IPS DF 4.7 (cell line): ENCODE data around the gene UBTD1.
"Not testable (repeated sequence)": the region's sequence is repeated elsewhere in the genome, so short reads cannot be mapped to it uniquely, and the experiment has no call there.

ENCODE experiments used
- DNase-seq: peaks from one replicate; pipeline ENCODE4 v3.0.0-alpha.2; 2013; ENCODE audit warnings: low spot score; ENCODE audit errors: extremely low read depth

Gene UBTD1

DNA sequence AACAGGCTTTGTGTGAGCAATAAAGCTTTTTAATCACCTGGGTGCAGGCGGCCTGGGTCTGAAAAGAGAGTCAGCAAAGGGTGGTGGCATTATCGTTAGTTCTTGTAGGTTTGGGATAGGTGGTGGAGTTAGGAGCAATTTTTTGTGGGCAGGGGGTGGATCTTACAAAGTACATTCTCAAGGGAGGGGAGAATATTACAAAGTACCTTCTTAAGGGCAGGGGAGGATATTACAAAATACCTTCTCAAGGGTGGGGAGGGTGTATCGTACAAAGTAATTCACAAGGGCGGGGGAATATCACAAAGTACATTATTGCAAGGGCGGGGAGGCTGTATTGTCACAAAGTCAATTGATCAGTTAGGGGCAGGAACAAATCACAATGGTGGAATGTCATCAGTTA, 63.6 kb downstream of the UBTD1 start:
- DNase-seq, result not testable (repeated sequence)

DNA sequence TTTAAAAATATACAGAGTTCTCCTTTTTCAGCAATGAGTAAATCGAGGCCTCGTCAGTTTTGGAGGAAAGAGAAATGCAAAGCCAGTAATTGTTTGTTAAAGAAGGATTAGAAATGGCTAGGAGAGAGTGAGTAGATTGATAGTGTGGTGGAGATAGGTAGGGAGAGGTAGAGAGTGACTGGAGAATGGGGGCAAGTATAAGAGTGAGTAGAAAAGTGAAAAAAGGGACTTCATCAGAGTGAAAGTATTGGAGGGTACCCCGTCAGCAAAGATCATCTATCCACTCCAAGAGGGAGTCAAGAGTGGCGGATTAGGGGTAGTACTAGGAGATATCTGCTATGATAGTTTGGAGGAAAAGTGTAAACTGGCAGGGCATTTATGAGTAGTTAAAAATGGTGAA, 64.6 kb downstream of the UBTD1 start:
- no peak for DNase-seq

DNA sequence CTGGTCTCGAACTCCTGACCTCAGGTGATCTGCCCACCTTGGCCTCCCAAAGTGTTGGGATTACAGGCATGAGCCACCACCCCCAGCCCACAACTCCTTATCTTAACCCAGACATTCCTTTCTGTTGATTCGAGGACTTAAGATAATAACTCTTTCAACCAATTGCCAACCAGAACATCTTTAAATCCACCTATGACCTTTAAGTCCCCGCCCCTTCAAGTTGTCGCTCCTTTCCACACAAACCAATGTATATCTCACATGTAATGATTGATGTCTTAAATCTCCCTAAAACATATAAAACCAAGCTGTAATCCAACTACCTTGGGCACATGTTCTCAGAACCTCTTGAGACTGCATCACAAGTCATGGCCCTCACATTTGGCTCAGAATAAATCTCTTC, 66.1 kb downstream of the UBTD1 start:
- no peak for DNase-seq

DNA sequence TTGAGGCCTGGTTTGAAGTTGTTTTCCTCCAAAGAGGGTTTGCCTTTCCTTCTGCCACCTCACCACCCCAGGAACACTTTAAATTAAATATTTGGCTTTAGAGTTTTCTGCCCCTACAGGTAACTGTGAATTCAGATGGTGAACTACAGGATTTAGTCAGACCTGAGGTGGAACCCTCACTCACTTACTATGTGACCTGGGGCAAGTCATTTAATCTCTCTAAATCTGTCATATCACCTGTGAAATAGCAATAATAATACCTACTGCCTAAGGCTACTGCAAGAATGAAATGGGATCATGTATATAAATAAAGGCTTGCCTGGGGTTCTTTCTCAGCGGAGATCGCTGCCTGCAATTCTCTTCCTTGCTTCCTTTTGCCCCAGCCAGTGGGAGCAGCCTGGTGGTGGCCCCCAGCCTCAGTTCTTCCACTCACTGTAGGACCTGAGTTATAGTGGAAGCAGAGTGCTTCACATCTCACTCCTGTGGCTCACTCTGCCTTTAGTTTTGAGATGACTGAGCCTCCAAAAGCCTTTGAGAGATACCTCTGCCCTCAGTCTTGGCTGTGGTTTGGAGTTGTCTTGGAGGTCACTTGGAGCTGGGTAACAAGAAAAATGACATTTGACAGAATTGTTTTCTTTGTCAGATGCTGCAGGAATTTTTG, 67.7 kb downstream of the UBTD1 start:
- DNase-seq, result no peak

DNA sequence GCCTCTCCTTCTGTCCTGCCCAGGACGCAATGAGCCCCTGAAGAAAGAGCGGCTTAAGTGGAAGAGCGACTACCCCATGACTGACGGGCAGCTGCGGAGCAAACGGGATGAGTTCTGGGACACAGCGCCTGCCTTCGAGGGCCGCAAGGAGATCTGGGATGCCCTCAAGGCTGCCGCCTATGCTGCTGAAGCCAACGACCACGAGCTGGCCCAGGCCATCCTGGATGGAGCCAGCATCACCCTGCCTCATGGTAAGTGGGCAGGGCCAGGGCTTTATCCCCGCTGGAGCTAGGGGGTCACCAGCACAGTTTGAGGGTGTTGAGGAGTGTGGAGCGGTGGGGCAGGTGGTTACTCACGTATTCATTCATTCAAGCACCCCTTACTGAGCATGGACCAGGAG, 69.2 kb downstream of the UBTD1 start:
- DNase-seq, result no peak

DNA sequence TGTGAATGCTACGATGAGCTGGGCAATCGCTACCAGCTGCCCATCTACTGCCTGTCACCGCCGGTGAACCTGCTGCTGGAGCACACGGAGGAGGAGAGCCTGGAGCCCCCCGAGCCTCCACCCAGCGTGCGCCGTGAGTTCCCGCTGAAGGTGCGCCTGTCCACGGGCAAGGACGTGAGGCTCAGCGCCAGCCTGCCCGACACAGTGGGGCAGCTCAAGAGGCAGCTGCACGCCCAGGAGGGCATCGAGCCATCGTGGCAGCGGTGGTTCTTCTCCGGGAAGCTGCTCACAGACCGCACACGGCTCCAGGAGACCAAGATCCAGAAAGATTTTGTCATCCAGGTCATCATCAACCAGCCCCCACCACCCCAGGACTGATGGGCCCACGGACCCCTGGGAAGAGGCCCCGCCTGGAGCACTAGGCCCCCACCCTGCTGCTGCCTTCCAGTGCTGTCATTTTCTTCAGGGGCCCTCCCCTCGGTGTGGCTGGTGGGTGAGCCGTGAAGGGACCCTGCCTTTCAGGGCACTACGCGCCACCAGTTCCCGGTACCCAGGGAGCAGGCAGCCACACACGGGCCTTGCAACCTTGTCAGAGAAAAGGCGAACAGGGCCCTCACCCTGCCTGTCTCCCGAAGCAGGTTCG, 71.5 kb downstream of the UBTD1 start:
- DNase-seq, result no peak

DNA sequence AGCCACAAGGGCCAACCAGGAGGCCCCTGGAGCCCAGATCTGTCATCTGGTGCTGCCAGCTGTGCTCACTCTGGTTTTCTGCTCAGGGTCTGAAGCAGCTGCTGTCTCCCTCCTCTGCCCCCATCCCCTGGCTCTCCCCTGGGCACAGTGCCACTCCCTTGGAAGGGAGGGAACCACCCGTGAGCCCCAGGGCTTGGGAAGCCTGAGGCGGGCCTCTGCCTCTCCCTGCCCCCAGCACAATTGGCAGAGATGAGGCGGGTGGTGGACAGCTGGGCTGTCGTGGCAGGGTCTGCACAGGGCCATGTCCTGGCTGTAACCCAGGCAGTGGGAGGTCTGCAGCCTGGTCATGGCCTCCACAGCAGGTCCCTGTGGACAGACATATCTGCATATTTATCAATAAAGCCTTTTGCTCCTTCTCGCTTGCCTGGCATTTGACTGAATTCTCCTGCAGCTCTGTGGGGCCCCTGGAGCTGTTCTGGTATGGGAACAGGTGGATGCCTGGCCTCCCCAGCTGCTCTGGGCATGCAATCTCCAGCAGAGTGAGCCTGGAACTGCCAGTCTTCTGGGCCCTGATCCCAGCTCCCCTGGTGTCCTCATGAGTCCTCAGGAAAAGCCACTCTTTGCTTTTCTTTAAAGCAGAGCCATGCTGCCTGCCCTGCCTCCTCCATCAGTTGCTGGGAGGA, 72.2 kb downstream of the UBTD1 start:
- no peak for DNase-seq

DNA sequence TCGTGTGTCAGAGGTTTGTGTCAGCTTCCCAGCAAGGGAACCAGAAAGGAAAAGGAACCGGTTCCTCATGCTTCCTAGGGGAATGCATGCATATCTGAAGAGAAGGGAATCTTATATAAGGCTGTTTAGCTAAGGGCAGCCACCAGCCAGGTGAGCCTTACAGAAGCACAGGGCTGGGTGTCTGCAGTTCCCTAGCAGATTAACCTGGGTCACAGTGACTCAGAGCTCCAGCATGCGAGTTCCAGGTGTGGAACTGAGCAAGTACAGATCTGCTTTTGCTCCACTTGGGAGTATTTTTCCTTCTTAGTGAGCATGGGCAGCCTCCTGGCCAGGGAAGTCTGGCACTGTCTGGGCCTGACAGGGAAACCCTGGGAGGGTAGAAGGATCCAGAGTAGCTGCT, 72.9 kb downstream of the UBTD1 start:
- DNase-seq, result no peak

DNA sequence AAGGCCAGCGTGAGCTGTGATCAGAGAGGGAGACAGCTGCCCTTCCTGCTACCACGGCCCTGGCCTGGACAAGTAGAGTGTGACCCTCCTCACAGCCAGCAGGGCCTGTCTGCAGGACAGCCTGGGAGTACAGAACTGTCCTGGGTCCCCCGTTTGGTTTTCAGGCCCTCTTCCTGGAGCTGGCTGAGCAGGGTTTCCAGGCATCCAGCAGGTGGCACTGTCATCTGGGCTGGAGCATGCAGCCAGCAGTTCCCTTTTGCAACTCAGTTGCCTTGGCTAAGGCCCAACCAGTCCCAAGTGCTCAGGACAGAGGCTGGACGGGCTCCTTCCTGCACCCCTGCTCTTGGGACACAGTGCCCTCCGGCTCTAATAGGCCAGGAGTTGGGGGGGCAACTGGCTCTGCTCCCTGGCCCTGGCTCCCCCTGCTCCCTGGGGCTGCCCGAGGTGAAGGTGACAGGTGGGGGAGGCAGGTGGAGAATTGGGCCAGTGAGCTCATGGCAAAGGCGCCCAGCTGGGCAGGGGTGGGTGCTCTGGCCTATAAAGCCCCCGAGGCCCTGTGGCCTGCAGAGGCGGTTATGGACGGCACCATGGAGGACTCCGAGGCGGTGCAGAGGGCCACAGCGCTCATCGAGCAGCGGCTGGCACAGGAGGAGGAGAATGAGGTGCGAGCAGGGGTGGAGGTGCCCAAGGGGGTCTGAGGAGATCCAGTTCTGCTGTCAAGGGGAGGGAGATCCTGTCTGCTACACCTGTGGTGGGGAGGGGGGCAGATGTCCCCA, 73.7 kb downstream of the UBTD1 start, which contains the start of gene ANKRD2:
ANKRD2 (plus strand) TSS at position 566 of the 776 bp plus-strand sequence; CDS start at position 576, 10 bp downstream.
- DNase-seq, result no peak

DNA sequence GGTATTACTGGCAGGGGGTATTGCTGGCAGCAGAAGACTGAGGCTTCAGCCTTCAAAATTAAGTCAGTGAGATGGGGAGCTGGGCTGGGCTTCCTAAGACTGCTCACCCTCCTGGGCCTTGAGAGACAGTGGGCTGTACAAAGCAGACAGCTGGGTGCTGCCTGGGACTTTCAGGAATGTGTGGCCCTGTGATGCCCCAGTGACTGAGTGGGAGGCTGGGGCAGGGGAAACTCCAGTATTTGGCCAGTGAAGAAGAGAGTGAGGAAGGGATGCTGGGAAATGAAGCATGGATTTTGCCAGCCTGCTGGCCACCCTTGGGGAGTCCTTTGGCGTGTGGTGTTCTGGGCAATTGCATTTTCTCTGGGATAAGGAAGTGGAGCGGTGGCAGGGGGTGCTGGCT, 74.3 kb downstream of the UBTD1 start:
- no peak for DNase-seq

DNA sequence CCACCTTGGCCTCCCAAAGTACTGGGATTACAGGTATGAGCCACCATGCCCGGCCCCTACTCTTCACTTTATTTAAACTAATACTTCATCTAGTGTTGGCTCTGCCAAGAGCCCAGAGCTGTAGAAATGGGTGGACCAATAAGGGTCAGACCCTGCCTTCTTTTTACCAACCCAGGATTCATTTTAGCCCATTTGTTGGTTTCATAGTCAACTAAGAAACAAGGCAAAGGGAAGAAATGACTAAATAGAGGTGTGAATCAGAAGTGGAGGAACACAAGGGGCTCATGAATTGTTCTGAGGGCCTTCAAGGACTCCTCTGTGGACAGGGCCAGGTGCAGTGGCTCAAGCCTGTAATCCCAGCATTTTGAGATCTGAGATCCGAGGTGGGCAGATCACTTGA, 74.9 kb downstream of the UBTD1 start:
- no peak for DNase-seq

DNA sequence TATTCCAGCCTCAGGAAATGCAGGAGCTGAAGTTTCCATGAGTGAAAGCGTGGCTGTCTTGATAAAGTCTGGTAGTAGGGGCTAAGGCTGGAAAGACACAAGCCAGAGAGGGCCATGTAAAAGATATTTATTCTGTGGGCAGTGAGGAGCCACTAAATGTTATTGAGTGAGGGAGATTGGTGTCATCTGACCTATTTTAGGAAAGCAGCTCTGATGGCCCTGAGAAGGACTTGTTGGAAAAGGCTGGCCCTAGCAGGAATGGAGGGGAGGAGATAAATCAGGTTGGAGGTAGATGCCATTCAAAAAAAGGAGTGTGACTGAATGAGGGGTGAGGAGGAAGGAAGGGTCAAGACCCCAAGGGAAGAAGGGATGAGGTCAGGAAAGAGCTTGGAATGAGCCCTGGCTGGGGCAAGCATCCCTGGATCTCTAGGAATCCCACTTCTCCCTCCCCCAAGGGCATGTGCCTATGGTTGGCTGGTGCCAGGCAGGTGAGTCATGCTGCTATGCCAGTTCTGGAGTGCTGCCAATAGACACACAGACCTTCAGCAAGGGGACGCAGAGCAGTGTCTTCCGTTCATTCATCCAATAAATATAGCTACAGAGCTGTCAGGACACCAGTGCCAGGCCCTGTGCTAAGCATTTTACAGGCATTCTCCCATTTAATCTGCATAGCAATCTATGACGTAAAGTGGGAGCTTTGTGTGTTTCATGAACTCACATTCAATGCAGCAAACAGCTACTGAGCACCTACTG, 75.8 kb downstream of the UBTD1 start:
- DNase-seq, result no peak

DNA sequence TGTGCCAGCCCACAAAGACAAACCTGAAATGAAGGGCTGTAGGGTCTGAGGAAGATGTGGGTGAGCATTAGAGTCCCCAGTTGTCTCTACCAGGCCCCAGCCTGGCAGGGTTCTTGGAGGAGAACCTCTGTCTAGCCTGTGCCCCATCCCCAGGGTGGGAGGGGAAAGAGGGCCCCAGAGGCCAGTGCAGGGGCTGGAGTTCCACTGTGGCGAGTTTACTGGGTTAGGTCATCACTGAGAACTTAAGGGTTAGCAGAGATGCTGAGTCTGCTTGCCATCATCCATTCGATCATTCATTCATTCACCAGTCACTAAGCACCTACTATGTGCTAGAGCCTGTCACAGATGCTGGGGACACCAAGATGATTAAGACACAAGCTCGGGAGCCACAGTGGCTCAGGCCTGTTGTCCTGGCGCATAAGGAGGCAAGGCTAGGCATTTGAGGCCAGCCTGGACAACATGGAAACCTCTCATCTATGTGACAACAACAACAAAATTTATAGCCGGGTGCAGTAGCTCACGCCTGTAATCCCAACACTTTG, 76.5 kb downstream of the UBTD1 start:
- no peak for DNase-seq

DNA sequence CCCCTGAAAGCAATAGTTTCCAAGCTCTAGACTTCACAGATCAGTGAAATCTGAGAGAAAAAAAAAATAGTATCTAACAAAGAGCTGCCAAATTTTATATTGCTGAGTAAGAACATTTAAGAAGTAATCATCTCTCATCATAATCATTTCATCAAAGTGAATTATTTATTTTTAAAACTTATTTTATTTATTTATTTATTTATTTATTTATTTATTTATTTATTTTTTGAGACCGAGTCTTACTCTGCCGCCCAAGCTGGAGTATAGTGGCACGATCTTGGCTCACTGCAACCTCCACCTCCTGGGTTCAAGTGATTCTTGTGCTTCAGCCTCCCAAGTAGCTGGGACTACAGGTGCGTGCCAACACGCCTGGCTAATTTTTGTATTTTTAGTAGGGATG, 77.8 kb downstream of the UBTD1 start:
- DNase-seq, result not testable (repeated sequence)

DNA sequence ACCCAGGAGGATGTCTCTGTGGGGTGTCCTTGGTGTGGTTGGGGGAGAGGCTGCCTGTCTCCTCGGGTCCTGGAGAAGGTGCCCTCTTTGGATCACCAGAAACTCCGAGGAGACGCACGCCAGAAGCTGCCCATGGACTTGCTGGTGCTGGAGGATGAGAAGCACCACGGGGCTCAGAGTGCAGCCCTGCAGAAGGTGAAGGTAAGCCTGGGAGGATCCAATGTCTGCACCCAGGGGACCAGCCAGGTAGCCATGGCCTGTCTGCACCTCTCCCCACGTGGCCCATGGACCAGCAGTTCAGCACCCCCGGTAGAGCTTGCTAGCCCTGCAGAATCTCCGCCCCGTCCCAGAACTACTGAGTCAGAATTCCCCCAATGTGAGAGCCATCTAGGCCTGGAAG, 79.0 kb downstream of the UBTD1 start:
- no peak for DNase-seq

DNA sequence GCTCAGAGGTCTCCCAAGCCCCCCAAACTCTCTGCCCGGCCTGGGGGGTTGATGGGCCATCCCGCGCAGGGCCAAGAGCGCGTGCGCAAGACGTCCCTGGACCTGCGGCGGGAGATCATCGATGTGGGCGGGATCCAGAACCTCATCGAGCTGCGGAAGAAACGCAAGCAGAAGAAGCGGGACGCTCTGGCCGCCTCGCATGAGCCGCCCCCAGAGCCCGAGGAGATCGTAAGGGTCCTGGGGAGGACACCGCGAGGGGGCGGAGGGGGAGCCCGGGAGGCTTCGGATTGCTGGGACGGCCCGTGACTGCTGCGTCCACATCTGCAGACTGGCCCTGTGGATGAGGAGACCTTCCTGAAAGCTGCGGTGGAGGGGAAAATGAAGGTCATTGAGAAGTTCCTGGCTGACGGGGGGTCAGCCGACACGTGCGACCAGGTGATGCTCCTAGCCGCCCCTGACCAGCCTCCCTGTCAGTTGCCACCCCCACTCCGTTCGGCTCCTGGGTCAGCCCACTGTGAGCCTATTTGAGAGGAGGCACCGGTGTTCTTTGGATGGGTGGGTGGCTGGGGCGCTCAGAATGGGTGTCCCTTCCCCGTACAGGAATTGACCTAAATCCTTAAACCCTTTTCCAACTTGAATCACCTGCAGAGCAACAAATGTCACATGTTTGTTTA, 79.6 kb downstream of the UBTD1 start:
- no peak for DNase-seq

DNA sequence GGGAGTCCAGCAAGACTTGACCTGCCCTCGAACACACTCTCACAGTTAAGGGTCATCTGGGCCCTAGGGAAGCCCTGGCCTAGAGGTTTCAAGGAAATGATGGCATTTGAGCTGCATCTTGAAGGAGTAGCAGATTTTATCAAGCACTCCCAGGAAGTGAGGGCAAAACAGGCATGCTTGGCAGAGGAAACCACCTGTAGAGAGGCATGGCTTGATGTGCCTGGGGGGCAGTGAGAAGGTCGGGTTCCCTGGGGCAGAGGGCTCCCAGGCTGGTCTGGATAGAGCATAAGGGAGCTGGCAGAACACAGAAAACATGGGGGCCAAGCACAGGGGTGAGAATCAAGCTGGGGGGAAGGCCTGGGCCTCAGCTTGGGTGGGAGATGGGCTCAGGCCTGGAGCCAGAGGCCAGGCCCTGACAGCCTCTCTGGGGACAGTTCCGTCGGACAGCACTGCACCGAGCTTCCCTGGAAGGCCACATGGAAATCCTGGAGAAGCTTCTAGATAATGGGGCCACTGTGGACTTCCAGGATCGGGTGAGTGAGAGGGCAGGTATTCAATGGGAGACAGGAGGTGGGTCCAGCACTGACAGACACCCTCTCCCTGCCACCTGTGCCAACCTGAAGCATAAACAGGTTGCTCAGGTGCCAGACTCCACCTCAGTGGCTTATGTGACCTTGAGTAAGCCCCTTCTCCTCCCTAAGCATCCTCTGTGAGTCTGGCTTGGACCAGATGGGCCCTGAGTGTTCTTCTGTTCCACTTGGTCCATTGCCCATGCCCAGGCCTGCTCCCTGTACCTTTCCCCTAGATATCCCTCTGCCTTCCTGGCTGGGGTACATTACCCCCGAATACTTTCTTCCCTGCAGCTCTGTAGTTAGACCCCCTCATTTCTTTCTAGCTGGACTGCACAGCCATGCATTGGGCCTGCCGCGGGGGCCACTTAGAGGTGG, 82.0 kb downstream of the UBTD1 start:
- no peak for DNase-seq

DNA sequence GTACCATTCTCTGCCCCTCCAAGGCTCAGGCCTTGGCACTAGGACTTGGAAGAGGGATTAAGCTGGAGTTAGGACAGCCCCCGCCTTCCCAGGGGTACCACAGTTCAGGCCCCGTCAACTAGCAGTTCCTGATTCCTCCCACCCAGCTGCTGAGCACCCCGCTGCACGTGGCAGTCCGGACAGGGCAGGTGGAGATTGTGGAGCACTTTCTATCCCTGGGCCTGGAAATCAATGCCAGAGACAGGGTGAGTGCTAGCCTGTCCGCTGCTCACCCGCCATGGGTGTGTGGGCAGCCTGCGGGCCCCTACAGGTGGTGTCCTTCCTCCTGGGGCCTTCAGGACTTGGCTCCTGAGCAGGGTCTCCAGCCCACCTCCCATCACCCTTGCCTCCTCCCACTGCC, 83.4 kb downstream of the UBTD1 start:
- no peak for DNase-seq

DNA sequence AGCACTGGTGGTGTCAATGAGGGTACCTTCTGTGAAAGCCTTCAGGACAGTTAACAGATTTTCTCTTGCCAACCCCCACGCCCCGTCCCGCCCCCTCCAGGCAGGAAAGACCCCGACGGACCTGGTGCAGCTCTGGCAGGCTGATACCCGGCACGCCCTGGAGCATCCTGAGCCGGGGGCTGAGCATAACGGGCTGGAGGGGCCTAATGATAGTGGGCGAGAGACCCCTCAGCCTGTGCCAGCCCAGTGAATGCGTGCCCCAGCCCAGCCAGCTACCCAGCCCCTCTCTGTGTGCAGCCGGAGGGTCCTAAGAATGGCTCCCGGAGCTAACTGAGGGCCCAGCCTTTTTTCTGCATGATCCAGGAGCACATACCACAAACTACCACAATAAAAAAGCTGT, 84.8 kb downstream of the UBTD1 start:
- no peak for DNase-seq
